GM21825 (cell line): ENCODE results near the gene APOL6.
"Not testable (repeated sequence)": the region's sequence is repeated elsewhere in the genome, so short reads cannot be mapped to it uniquely, and the experiment has no call there.

ENCODE experiments used
- ATAC-seq: cut with Tn5 transposase; IDR thresholded peaks from one replicate; pipeline ENCODE4 v1.9.1; 2021; ENCODE audit warnings: mild to moderate bottlenecking, moderate library complexity; ENCODE audit not compliant: unreplicated experiment

APOL6 gene

DNA sequence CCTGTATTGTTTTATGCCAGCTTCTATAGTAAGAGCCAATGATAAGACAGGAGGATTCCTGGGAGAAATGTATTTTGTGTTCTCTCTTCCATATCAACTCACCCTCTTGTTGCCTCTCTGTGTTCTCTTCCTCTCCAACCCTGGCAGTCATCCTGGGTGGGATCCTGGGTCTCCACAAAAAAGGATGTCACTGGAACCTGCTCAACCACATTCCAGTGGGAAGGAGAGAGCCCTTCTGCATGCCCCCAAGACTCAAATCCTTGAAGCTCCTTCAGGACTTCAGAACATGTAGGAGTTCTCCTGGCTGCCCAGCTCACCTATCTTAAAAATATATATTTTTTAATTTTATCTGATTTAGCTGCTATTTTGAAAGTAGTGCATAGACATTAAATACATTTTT is 26.1 kb downstream of the APOL6 start:
- ATAC-seq = no peak

DNA sequence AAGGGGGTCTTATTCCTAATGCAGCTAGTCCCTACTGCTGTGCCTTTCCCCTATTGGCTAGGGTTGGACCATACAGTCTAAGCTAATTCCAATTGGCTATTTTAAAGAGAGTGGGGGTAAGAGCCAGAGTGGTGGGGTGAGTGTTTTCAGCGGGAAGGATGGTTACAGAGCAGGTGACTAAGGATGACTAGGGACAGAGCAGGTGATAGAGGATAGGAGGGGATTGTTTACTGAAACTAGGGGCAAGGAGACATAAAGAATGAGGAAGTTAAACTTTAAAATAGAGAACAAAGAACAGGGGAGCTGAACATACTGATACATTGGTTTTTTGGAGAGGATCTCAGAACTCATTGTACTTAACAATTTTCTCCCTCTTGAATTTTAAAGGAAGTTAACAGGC is 27.8 kb downstream of the APOL6 start:
- not testable (repeated sequence) for ATAC-seq

DNA sequence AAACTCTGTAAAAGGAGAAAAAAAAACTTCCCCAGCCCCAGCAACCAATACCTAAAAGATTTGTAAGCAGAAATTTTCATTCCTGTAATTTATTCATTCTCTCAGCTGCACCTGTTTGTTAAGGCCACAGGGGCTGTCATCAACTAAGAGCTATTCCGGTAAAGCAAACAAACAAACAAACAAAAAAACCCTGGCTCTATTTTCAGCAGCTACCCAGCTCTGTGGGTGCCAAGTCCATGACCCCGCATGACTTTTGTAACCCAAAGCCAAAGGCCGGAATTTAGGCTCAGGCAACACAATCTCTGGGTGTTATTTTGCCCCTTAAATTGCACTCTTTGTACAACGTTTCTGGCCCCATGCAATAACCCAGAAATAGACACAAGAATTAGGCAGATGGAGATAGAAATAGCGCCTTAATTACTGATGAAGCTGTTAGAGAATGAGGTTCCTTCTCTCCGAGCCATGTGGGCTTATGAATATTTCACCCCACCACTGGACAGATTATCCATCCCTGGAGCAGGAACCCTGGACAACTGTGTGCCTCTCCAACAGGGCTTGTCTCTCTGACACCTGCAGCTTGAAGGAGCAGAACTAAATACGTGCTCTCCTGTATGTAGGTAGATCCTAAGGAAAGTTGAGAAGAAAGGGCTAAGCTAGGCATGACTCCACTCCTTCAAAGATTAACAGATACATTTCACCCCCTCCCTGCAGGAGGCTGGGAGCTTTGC is 29.4 kb downstream of the APOL6 start:
- ATAC-seq = no peak

- no peak for ATAC-seq
Measured at GRCh38 chr22:35678836-35679235, 30.6 kb downstream of the APOL6 start.

DNA sequence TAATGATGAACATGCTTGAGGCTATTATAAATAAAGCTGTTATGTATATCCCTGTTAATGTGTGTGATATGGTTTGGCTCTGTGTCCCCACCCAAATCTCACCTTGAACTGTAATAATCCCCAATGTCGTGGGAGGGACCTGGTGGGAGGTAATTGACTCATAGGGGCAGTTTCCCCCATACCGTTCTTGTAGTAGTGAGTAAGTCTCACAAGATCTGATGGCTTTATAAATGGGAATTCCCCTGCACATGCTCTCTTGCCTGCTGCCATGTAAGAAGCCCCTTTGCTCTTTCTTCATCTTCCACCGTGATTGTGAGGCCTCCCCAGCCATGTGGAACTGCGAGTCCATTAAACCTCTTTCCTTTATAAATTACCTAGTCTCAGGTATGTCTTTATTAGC is 31.2 kb downstream of the APOL6 start:
- not testable (repeated sequence) for ATAC-seq

DNA sequence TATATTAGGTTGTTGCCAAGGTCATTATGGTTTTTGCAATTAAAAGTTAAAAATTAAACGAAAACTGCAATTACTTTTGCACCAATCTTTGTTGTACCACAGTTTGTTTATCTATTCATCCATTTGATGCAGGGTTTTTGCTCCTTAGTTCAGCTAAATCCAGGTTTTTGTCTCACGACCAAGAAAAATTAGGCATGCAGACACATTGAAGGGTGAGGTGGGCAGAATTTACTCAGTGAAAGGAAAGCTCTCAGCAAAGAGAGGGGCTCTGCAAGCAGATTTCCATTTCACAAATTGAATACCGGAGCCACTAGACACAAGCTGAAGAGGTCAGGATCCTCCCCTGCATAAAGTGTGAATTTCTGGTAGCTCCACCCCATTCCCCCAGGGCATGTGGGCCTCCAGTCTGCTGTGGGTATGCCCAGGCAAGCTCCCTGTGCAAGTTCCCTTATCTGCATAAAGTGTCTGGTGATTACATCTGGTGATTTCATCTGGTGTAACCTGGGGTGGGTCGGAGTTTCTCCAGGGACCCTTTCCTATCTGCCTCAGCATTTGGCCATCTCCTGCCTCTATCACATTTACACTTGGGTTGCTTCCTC is 33.3 kb downstream of the APOL6 start:
- no peak for ATAC-seq

DNA sequence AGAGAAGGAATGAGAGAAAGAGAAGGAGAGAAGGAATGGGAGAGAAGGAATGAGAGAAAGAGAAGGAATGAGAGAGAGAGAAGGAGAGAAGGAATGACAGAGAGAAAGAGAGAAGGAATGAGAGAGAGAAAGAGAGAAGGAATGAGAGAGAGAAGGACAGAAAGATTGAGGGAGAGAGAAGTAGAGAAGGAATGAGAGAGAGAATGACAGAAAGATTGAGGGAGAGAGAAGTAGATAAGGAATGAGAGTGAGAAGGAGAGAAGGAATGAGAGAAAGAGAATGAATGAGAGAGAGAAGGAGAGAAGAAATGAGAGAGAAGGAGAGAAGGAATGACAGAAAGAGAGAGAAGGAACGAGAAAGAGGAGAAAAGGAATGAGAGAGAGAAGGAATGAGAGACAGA is 35.3 kb downstream of the APOL6 start:
- ATAC-seq = no peak

DNA sequence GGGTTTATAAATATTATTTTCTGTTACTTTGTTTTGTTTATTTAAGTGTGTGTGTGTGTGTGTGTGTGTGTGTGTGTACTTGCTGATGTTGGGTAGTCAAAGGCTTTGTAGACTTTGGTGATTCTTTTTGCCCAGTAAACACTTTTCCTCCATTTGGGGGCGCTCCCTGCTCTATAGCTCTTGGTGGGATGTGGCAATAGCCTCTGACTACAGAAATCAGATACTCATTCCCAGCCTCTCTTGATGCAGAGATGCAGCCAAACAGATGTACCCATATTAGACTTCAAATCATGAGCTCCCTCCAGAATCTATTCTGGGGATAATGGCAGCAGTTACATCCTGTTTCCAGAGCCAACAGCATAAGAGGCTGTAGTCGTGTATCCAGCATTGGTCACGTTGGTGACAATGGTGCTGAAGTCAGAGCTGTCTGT is 36.0 kb downstream of the APOL6 start:
- ATAC-seq = no peak

DNA sequence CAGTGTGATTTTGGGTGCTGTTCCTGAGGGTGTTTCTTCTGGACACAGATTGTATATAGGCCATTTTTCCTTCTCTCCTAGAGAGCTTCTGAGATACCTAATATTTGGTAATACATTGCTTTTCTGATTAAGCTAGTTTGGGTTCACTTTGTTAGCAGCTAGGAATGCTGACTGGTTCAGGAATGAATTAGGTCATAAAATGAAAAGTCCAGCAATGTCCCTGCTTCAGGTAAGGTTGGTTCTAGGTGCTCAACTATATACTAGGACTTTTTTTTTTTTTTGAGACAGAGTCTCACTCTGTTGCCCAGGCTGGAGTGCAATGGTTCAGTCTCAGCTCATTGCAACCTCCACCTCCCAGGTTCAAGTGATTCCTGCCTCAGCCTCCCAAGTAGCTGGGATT is 36.5 kb downstream of the APOL6 start:
- no peak for ATAC-seq

DNA sequence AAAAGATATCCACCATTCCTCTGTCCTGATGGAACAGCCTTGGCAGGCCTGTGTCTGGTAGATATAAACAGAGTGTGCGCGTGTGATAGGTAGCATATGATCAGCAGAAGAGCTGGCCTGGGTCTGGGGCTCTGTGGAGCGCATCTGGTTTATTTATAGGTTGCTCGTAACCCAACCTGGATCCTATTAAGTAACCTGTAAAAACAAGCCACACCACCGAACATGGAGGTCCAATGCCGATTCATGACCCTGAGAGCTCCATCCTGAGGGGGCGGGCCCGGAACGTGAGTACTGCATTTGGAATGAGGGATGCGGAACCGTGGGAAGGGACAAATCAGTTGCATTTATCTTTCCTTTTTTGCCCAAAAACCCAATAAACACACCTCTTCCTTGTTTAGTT is 37.5 kb downstream of the APOL6 start:
- no peak for ATAC-seq

DNA sequence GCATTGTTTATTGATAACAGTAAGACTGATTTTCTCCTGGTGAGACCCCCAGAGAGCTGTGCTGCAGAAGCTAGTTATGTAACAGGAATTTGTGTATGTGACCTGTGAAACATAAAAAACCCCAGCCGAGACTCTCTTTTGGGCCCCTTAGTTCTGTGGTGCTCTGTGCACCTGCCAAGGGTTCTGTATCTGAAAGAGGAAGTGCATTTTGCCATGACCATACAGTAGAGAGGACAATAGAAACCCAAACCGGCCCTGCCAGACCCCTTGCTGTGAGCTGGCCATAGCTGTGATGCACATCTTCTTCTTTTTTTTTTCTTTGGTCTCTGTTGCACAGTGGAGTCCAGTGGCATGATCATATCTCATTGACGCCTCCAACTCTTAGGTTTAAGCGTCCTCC is 38.1 kb downstream of the APOL6 start:
- no peak for ATAC-seq

GRCh38 chr22:35687461-35687860 is 39.2 kb downstream of the APOL6 start:
- no peak for ATAC-seq

DNA sequence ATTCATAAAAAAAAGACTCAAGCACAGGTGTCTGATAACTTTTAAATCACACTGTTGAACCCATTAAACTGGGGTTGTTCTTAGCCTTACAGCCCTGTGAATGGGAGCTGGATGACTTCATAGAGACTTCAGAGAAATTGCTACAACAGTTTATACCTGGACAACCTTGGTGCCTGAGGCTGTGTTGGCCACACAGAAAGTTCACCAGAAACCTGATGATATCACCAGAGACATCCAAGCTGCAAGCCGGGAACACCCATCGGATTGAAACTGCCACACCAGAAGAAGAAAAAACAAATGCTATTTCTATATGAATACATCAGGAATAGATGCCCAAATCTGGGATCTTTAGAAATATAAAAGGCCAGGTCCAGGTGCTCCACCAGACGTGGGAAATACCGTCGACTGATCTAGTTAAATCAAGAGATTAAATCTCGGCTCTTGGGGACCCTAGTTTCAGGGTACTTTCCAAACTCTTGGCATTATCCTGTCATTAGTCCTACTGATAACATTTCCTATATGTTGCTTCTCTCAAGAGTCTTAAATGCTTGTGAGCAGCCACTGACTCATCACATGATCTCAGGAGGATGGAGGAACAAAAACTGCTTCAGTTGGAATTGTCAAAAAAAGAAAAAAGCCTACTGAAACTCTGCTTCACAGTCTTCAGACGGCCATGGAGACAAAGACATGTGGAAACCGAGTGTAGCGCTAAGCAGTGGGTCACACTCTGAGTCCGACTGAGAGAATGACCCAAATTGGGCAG is 40.8 kb downstream of the APOL6 start:
- no peak for ATAC-seq

- ATAC-seq = no peak
Measured at GRCh38 chr22:35690001-35690400, 41.8 kb downstream of the APOL6 start.

GRCh38 chr22:35695202-35695601 is 47.0 kb downstream of the APOL6 start:
- ATAC-seq = no peak

GRCh38 chr22:35697142-35697541 is 48.9 kb downstream of the APOL6 start:
- ATAC-seq = no peak

DNA sequence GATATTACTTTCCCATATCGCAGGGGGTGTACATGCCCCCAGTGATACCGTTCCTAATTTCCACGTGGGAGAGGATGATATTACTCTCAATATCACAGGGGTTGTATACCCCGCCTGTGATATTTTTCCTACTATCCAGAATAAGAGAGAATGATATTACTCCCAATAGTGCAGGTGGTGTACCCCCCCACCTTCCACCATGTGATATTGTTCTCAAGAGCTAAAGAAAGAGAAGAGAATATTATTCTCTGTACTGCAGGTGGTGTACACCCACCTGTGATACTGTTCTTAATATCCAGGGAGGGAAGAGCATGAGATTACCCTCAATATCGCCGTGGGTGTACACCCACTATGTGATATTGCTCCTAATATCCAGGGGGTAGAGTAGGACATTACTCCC is 51.6 kb downstream of the APOL6 start:
- ATAC-seq = not testable (repeated sequence)

DNA sequence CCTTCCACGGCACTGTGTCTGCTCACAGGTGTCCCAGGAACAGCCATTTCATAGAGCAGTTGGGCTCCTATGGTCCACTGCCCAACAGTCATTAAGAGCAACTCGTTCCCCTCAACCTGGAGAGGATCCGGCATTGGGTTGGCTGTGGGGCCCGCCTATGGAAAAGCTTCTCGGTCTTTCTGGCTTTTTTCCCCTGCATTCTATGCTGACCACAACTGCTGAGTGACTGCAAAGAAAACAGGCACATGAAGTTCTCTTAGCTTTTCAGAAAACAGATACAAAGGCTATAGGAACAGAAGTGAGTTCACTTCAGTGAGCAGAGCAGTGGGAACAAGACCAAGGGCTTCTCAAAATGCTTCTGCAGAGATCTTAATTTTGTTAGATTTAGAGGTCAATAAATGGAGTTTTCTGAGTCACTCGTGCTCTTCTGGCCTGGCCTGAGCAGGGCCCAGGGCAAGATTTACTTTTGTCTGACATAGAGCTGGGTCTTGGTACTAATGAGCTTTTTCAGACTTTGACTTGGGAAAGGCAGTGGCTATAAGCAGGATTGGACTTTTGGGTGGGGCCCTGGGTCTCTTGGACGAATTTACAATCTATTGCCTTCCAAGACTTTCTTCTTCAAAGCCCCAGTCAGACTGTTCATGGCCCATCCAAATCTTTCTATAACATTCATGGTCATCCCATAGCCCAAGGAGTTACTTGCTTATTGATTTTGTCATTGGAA is 55.8 kb downstream of the APOL6 start:
- ATAC-seq = no peak

- no peak for ATAC-seq
Measured at GRCh38 chr22:35705141-35705540, 56.9 kb downstream of the APOL6 start.

DNA sequence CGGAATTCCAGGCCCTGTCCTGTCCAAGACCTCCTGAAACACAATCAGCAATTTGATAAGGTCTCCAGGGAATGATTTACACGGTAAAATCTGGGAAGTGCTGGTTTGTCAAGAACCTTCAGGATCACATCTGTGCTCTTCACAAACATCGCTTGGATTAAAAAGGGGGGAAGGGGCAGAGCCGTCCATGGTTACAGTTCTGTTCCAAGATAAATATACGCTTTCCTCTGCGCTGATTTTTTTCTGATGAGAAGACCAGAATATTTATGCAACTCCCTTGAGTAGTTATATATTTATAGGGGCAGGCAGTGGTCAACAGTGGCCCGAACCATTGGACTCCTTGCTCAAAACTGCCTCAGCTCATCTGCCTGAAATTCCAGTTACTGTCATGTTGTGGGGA is 60.2 kb downstream of the APOL6 start:
- no peak for ATAC-seq

- no peak for ATAC-seq
Measured at GRCh38 chr22:35708917-35709316, 60.7 kb downstream of the APOL6 start.
